Activated naive CD4-positive, alpha-beta T cell treated with Interleukin-2 at 50 U/mL for 16 hours (primary cell): Measurements from ENCODE around the gene GTF3C1.
"Not testable (repeated sequence)": the region's sequence is repeated elsewhere in the genome, so short reads cannot be mapped to it uniquely, and the experiment has no call there.

Source experiments
- DNase-seq: peaks from one replicate; pipeline ENCODE4 v3.0.0-alpha.2; 2020

Gene GTF3C1

GRCh38 chr16:27549746-27550581 lies at the start of gene GTF3C1, which contains the start of gene KATNIP:
Gene GTF3C1 (minus strand): TSS chr16:27549913. CDS start chr16:27549890, 23 bp downstream.
Gene KATNIP (plus strand): TSS chr16:27550144. CDS start chr16:27550171, 27 bp downstream.
- peak; percentile 100 for DNase-seq

DNA sequence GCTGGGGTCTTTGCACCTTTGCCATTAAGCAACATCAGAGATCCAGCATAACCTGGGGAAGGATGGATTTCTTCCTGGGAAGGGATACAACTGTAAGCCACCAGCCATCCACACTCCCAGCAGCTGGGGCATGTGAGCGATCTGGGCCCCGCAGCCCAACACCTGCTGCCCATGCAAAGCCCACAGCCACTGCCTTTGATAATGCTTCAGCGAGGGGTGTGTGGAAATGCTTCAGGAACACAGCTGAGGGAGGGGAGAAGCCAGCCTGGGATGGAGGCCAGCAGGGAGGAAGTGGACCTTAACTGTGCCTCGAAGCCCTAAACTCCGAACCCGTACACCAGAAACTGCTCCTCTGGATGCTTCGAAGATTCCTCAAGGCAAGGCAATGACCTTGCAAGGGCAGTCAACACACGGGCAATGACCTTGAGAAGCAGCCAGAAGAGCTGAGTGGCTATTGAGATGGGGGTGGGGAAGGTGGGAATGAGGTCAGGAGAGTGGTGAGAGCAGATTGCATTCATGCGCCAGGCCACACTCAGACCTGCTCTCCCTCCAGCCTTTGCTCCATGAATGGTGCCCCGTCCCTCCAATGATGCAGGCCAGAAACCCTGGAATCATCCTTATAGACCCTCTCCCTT lies 49.3 kb upstream of the GTF3C1 start:
- DNase-seq, result no peak

DNA sequence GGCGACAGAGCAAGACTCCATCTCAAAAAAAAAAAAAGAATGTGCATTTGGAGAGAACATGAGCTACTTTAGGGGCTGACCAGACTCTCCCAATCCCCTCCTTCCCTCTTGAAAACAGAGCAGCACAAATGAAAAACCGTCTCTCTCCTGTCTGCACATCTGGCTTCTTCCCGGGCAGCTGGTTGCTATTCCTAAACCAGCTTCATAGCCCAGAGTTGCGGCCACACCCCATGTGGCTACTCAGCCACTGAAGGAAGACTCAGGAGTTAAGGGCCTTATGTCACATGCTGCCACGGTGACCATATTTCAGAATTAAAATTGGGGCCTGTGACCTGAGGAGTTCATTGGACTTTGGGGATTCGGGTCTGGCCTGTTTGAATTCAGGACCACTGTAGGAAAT lies 48.5 kb upstream of the GTF3C1 start:
- no peak for DNase-seq

DNA sequence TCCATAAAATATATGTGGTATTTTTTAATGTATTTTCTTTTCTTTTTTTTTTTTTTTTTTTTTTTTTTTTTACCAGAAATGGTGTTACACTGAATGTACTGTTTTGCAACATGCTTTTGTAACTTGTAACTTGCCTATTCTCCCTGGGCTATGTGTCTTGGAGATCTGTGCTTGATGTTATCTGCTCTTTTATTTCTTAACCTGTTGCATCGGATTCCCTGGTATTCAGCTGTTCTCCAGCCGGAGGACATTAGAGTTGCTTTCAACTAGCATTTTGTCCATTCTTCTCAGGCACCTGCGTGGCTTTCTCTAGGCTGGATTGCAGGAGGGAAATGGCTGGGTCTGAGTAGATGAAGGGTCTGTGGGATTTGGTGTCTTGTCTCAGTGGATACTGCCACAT lies 47.6 kb upstream of the GTF3C1 start:
- DNase-seq, result no peak

DNA sequence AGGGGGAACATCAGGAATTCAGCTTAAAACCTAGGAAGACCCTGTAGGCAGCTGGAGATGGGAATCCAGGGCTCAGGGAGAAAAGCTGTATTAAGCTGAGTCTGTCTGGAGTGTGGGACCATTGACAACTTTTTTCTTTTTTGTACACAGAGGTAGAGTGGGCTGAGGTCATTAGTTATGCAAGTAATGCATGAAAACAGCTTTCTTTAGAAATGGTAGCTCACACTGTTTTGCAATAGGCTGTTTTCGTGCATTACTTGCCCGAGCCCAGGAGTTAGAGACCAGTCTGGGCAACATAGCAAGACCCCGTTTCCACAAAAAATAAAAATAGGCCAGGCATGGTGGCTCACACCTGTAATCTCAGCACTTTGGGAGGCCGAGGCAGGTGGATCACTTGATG lies 46.7 kb upstream of the GTF3C1 start:
- no peak for DNase-seq

DNA sequence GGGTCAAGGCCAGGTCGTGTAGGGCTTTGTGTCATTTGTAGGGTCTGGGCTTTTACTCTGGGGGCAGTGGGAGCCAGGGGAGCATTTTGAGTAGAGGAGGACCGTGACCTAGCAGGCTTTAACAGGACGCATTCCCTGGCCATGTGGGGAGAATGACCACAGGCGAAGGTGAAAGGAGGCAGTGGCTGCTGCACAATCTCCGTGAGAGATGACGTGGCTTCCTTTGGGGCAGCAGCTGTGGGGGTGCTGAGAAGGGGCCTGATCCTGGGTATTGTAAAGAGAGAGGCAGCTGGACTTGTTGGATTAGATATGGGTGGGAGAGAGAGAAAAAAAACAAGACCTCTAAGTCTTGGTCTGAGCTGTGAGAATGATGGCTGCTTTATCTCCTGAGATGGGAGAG lies 46.3 kb upstream of the GTF3C1 start:
- DNase-seq, result no peak

DNA sequence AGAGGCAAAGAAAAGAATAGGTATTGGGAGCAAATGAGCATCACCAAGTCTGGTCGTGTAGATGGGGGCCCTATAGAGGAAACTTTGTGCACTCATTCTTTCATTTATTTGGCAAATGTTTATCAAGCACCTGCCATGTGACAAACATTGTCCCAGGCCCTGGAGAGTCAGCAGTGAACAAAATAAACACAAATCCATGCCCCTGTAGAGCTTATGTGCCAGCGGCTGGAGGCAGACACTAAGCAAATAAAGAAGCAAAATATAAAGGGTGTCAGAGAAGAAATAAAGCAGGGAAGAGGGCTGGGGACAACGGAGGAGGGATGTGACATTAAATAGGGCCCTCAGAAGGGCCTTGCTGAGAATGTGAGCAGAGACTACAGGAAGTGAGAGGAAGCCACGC lies 45.8 kb upstream of the GTF3C1 start:
- DNase-seq, result no peak

DNA sequence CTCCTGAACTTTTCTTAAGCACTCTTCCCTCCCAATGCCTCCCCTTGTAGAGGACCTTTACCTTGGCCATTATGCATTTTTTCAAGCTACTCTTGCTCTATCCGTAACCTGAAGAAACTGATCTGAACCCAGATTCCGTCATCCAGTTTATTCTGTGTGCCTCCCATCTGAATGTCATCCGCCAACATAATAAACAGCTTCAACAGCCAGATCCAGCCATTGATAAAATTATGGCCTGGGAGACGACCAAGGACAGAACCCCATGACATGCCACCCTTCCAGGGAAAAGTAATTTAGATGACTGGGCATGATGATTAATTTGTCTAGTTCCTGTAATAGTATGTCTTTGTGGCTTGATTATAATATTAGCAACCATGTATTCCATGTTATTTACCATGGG lies 42.1 kb upstream of the GTF3C1 start:
- no peak for DNase-seq

DNA sequence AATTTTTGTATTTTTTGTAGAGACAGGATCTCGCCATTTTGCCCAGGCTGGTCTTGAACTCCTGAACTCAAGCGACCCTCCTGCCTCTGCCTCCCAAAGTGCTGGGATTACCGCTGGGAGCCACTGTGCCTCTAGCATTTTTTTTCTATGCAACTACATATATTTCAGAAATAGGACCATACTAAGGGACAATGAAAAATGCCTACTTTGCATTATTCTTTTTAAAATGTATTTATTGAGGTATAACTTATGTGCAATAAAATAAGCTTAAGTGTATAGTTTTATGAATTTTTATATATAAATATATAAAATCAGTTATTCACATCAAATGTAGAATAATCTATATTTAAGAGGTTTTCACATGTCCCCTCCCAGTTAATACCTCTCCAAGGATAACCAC lies 38.3 kb upstream of the GTF3C1 start:
- no peak for DNase-seq

DNA sequence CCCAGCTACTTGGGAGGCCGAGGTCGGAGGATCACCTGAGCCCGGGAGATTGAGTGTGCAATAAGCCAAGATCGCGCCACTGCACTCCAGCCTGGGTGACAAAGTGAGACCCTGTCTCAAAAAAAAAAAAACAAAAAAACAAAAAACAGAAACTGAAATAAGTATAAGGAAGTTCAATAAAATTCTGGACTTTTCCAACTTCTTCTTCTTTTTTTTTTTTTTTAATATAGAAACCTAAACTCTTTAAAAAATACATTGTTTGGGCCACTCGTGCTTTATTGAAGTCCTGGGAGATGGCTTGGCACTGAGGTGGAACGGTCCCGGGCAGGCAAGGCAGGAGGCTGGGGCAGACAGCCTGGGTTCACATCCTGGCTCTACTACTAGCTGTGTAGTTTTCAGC lies 37.0 kb upstream of the GTF3C1 start:
- no peak for DNase-seq

GRCh38 chr16:27585200-27585599 lies 35.5 kb upstream of the GTF3C1 start:
- no peak for DNase-seq

DNA sequence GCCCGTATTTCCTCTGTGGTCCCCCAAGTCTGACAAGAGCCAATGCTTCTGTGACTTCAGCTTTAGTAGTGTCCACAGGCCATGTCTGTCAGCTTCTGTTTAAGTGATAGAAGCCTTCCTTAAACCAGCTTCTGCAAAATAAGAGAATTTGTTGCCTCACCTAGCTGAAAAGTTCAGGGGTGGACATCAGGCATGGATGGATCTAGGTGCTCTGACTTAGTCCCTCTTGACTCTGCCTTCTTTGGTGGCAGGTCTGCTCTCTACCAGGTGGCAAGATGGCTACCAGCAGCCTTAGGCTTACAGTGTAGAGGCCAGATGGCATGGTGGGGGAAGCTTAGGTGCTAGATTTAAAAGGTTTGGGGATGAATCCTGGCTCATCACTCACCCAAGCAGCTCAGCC lies 33.9 kb upstream of the GTF3C1 start:
- DNase-seq, result no peak

DNA sequence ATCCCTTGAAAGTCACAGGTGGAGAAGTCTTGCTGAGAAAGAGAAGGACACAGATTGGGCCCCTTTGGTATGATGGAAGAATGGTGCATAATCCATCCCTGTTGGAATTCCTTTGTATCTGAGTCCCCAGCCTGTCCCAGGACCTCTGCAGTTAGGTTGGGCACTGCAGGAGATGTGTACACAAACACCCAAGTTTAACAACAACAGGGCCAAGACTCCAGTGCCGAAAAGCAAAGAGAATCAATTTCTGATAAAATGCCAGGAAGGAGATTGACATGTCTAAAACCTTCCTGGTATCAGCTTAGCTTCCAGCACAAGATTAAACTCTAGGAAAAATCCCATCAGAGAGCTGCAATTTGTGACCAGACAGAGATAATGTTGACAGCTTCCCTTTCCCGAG lies 33.2 kb upstream of the GTF3C1 start:
- no peak for DNase-seq

- no peak for DNase-seq
Observed at GRCh38 chr16:27579087-27579980, 29.6 kb upstream of the GTF3C1 start.

DNA sequence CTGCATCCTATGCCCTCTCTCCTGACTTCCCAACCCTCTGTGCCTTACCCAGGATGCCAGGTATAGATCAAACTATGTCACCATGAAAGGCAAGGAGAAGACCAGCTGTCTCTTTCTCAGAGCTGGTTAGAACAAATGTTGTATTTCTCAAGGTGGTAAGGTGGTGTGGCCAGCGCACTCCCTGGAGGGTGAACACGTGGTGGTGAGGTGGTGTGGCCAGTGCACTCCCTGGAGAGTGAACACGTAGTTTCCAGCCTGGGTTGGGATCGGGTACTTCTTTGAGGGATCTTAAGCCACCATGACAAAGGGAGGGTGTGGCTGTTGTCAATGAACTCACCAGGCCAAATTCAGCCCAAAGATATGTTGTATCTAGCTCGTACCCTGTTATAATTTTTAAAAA lies 27.0 kb upstream of the GTF3C1 start:
- no peak for DNase-seq

DNA sequence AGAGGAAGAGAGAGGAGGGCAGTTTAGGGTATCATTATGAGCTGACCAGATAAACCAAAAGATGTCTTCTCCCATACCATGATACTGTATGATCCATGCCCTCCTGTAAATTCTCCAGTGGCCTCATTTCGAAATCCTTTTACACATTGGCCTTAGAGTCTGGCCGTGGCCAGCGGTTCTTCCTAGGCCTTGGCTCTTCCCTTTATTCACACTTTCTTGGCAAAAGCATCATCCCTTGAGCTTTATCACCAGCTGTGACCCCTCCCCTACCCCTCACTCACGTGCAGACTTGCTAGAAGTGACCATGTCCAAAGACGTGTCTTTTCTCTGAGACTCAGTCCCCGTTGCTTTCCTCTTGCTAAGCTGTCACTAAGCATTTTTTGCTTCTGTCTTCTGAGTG lies 23.0 kb upstream of the GTF3C1 start:
- no peak for DNase-seq

- no peak for DNase-seq
Observed at GRCh38 chr16:27571433-27572326, 22.0 kb upstream of the GTF3C1 start.

GRCh38 chr16:27570986-27571385 lies 21.3 kb upstream of the GTF3C1 start:
- DNase-seq, result not testable (repeated sequence)

GRCh38 chr16:27568077-27568476 lies 18.4 kb upstream of the GTF3C1 start:
- no peak for DNase-seq

DNA sequence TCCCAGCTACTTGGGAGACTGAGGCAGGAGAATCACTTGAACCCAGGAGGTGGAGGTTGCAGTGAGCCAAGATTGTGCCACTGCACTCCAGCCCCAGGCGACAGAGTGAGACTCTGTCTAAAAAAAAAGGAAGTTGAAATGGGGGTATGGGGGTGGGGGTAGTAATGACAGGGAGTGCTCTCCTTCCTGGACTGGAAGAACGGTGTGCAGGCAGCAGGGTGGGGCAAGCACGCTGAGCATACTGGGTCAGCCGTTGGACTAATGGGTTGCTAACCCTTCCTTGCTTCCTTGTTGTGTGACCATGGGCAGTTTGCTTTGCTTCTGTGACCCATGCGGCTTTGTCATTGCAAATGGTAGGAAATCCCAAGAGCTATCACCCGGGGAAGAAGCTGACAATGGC lies 16.7 kb upstream of the GTF3C1 start:
- DNase-seq, result no peak

DNA sequence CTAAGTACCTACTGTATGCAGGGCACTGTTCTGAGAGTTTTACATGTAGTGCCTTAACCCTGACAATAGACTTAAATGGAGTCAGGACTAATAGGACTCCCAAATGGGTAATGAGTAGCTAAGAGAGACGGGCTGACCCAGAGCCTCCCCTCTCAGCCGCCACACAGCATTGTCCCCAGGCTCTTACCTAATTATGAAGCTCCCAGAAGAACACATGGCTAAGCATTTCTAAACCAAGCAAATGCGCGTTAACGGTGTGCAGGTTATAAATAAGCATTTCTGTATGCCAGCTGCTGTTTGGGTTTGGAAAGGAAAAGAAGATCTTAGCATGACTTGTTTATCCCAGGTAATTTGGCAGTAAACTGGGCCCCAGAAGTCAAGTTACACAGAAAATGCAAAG lies 14.5 kb upstream of the GTF3C1 start:
- no peak for DNase-seq

DNA sequence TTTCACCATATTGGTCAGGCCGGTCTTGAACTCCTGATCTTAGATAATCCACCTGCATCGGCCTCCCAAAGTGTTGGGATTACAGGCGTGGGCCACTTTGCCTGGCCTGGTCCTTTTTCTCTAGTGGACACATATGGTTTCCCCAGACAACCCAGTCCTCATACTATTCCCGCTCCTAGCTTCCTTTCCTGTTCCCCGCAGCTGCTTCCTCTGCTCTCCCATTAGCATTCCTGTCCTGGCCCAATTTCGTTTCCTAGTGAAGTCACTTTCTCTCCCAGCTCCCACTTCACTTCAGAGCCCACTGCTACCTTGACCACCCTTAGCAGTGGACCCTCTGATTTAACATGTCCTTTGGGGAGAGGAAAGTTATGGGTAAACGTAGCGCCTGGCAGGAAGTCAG lies 11.5 kb upstream of the GTF3C1 start:
- no peak for DNase-seq
